HG03135 (cell line): ENCODE results near the gene COL25A1.
"Not testable (repeated sequence)": the region's sequence is repeated elsewhere in the genome, so short reads cannot be mapped to it uniquely, and the experiment has no call there.

Experiments used
- ATAC-seq: cut with Tn5 transposase; IDR thresholded peaks from one replicate; pipeline ENCODE4 v1.9.1; 2021; ENCODE audit warnings: mild to moderate bottlenecking, moderate library complexity; ENCODE audit not compliant: unreplicated experiment

The COL25A1 gene

DNA sequence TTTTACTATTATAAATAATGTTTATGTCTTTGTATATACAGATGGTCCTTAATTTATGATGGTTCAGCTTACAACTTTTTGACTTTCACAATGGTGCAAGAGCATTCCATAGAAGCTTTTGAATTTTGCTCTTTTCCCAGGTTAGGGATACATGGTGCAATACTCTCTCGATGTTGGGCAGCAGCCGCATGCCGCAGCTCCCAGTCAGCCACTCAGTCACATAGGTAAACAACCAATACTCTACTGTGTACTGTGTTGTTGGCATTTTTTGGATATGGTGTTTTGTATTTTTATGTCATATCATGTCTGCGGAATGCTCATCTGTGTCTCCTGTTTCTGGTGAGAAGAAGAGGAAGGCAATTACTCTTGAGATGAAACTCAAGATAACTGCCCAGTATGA lies 281.6 kb downstream of the COL25A1 start:
- no peak for ATAC-seq

GRCh38 chr4:109016200-109016599 lies 286.3 kb downstream of the COL25A1 start:
- no peak for ATAC-seq

DNA sequence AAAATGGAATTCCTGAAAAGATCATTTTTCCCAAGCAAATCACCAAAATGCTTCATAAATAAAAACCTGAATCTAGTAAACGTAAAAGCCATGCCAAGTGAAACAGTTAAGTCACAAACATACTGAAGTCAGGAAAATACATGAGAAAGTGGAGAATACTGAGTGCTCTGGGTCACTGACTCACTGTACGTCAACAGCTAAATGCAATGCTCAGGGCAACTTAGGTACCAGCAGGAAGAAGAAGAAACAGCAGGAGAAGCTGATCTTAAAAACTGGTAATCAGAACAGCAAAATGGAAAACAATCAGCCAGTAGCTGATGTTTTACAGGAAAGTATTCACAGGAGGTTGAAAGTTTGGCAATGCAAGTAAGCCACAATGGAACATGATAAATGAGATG lies 287.0 kb downstream of the COL25A1 start:
- ATAC-seq: no peak

DNA sequence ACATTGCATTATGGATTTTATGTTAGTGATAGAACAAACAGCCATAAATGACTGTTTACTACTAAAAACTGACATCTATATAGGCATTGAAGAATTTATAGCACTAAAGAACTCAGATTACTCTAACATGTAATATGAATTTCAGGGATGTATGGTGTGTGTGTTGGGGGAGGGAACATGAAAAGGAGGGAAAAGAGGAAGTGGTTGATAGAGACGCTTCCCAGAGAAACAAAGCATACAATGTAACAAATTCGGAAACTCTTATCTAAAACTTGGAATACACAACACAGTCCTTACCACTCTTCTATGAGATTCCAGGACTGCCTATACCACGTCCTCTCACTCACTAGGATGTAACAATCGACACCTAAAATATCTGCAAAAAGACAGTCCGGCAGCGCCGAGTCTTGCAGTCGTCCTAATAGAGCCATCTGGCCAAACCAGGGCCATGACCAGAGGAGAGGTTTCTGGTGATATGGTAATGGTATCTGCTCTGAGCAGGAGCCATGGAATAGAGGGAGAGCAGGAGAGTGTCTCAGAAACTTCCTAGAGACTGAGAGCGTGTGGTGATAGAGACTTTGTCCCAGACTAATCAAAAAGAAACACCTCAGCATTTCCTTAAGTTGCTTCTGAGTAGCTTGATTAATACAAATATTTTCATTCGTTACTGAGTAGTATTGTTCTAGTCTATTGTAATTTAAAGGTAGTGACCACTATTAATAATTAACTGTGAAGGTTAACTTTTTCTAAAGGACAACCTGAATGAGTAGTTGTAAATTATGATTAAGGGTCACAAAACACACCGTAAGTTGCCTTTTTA lies 287.7 kb downstream of the COL25A1 start:
- no peak for ATAC-seq

DNA sequence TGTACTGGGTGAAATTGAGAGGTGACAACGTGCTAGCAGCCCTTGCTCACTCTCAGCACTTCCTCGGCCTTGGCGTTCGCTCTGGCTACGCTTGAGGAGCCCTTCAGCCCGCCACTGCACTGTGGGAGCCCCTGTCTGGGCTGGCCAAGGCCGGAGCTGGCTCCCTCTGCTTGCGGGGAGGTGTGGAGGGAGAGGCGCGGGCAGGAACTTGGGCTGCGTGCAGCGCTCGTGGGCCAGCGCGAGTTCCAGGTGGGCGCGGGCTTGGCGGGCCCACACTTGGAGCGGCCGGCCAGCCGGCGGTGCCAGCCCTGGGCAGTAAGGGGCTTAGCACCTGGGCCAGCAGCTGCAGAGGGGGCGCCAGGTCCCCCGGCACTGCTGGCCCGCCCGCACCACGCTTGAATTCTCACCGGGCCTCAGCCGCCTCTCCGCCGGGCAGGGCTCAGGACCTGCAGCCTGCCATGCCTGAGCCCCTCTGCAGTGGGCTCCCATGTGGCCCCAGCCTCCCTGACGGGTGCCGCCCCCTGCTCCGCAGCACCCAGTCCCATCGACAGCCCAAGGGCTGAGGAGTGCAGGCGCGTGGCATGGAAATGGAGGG lies 290.1 kb downstream of the COL25A1 start:
- no peak for ATAC-seq

- ATAC-seq: no peak
Measured at GRCh38 chr4:109011241-109012026, 291.0 kb downstream of the COL25A1 start.

- no peak for ATAC-seq
Measured at GRCh38 chr4:109010521-109010920, 291.9 kb downstream of the COL25A1 start.

DNA sequence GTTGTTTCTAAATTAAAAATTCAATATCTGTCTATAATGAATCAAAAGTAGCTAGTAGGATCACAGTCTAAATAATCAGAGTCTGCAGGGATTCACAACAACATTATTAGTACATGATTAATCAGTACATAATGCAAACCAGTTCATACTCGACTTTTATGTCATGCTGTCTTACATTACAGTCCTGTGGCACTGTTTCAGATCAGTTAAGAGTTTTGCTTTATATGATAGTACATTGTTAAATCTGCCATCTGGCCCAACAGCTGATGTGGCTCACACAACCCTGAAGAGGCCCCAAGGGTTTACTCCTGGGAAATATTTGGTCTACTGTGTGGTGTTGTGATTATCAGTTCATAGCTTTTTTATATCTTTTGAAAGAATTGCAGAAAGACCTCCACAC lies 292.5 kb downstream of the COL25A1 start:
- ATAC-seq: no peak

- no peak for ATAC-seq
Measured at GRCh38 chr4:109007976-109008375, 294.5 kb downstream of the COL25A1 start.

- ATAC-seq: no peak
Measured at GRCh38 chr4:109005523-109005922, 296.9 kb downstream of the COL25A1 start.

- no peak for ATAC-seq
Measured at GRCh38 chr4:109004418-109004817, 298.0 kb downstream of the COL25A1 start.

DNA sequence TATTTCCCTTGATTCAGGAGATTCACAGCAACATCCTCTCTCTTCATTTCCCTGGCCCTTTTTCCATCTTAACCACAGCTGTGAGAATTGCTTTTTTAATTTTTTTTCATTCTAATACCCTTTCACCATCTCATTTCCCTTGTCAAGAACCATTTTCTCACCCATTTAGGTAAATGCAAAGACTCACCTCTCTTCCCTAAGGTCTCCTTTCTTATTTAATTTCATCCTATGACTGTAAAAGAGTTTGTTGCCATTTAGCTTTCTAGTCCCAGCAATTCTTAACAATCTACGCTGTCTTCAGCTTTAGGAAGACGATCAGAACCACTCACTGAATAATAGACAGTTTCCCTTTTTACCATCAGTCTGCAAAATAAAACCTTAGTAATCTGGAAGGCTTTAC lies 298.5 kb downstream of the COL25A1 start:
- no peak for ATAC-seq

- ATAC-seq: no peak
Measured at GRCh38 chr4:108991551-108992328, 310.7 kb downstream of the COL25A1 start.

DNA sequence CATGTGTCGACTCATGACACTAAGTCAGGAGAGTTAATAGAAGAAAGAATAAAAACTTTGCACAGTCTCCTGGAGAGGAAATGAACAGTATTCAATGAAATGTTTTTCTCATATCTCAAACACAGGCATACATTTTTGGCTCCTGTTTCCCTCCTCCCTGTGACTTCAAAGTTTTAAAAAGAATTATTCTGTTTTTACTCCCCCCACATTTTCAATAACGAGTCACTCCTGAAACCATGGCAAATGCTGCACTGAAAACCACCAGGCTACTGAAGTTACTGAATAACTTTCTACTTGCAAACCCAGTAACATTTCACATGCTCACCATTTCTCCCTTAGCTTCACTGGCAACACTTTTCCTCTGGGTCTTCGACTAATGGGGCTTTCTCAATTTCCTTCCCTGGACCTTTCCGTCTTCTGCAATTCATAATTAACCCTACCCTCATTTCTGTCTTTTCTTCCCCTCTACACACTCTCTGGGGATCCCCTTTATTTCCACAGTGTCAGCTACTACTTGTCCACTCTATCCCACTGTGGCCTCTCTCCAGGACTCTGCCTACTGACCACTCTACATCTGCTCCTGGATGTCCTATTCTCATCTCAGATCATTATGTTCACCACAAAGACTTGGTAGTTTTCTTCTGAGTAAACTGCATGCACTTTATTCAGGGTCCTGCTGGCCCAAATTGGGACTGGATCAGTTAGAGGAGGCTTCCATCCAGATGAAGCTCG lies 313.8 kb downstream of the COL25A1 start:
- peak; percentile 75 for ATAC-seq

DNA sequence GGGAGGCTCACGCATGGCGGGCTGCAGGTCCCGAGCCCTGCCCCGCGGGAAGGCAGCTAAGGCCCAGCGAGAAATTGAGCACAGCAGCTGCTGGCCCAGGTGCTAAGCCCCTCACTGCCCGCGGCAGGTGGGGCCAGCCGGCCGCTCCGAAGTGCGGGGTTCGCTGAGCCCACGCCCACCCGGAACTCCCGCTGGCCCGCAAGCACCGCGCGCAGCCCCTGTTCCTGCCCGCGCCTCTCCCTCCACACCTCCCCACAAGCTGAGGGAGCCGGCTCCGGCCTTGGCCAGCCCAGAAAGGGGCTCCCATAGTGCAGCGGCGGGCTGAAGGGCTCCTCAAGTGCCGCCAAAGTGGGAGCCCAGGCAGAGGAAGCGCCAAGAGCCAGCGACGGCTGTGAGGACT lies 318.0 kb downstream of the COL25A1 start:
- ATAC-seq: not testable (repeated sequence)

DNA sequence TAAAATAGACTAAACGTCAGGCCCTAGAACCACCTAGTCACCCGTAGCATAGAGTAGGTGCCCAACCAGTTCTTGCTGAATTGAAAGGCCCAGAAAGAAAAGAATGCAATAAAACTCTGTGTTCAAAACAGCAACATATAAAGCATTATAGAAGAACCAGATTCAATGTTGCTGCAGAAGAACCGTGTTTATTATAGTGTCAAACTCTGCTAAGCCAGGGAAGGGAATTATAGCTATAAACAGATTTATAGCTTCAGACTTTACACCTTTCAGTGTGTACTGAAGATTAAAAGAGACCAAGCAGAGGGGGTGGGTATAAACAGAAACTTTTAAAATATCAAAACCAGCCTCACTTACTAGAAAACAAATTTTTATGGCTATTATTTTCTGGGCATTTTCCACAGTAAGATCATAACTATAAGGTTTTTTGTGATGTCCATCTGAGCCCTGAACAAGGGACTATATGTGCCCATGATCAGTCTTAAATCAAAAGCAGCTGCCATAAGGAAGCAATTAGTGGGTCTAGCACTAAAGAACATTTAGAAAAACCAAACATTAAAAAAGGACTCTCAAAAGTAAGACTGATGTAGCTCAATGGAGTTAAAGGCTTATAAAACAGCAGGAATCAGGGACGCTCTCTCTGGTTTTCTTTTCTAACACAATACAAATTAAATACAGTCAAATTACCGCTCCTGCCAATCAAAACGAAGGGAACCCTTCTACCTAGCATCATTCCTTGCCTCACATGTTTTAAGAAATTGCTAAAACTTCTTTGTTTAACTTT lies 319.9 kb downstream of the COL25A1 start:
- no peak for ATAC-seq

- ATAC-seq: no peak
Measured at GRCh38 chr4:108980455-108981239, 321.8 kb downstream of the COL25A1 start.

DNA sequence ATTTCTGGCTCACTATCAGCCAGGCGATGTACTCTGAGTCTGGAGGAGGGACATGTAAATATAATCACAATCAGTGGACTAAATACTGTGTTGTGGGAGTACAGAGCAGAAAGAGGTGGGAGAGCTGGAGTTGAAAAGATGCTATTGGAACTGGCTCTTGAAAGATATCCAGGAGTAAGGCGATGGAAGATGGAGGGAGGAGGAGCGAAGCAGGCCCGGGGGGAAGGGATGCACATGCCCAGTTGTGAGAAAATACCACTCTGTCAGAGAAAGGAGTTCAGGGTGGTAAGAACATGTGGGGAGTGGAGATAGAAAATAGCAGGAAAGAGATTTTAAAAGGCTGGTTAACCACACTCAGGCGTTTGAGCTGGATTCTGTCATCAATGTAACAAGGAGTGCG lies 322.7 kb downstream of the COL25A1 start:
- no peak for ATAC-seq

GRCh38 chr4:108978066-108978465 lies 324.4 kb downstream of the COL25A1 start:
- ATAC-seq: no peak
